ENCODE measurements around the gene NPEPL1.

Gene NPEPL1

GRCh38 chr20:58682656-58683531 is 9.7 kb upstream of the NPEPL1 start:
- Histone ChIP-seq H3K9me3 (ENCODE audit: low read length) (no peaks in the 10 kb centered on the region), H3K4me1 (ENCODE audit: insufficient read depth, low read length, severe bottlenecking) (no peaks in the 10 kb centered on the region), H3K4me2 (ENCODE audit: low read length) (no peak overlapping the region), H3K36me3 (ENCODE audit: insufficient read depth, low read length) (peaks cover 17% of the 10 kb centered on the region), H4K20me1 (ENCODE audit: insufficient read depth, low read length) (no peaks in the 10 kb centered on the region), H3K27ac (ENCODE audit: low read depth, low read length, poor library complexity, severe bottlenecking) (no peak overlapping the region), H3K79me2 (ENCODE audit: insufficient read depth, low read length) (no peaks in the 10 kb centered on the region), H3K4me3 (ENCODE audit: low read depth, low read length, poor library complexity, severe bottlenecking) (no peak overlapping the region), H3K9ac (ENCODE audit: low read length) (no peak overlapping the region), H2AFZ (ENCODE audit: low read length) (no peak overlapping the region), H3K27me3 (ENCODE audit: insufficient read depth, low read length) (no peaks in the 10 kb centered on the region), H3K9me2 (ENCODE audit: low read depth, low read length) (no peaks in the 10 kb centered on the region), H3F3A (ENCODE audit: insufficient read depth, low read length) (no peaks in the 10 kb centered on the region)
- TF ChIP-seq EZH2 (IDR thresholded peaks at IDR 0.05; ENCODE audit: borderline replicate concordance, low read length) (no peak), CTCF (IDR thresholded peaks at IDR 0.05; ENCODE audit: low read length) (no peak)

- H3K9me3 ChIP-seq (ENCODE audit: low read length) = no peaks in the 10 kb centered on the region
- no peak for TF ChIP-seq EZH2 (IDR thresholded peaks at IDR 0.05; ENCODE audit: borderline replicate concordance, low read length)
- no peak for TF ChIP-seq CTCF (IDR thresholded peaks at IDR 0.05; ENCODE audit: low read length)
- no peaks in the 10 kb centered on the region for H3K4me1 ChIP-seq (ENCODE audit: insufficient read depth, low read length, severe bottlenecking)
- no peak overlapping the region for H3K27ac ChIP-seq (ENCODE audit: low read depth, low read length, poor library complexity, severe bottlenecking)
- H2AFZ ChIP-seq (ENCODE audit: low read length) = no peak overlapping the region
- H3K4me2 ChIP-seq (ENCODE audit: low read length) = no peak overlapping the region
- H3K9me2 ChIP-seq (ENCODE audit: low read depth, low read length) = no peaks in the 10 kb centered on the region
- no peaks in the 10 kb centered on the region for H3K79me2 ChIP-seq (ENCODE audit: insufficient read depth, low read length)
- H3F3A ChIP-seq (ENCODE audit: insufficient read depth, low read length) = no peaks in the 10 kb centered on the region
- H3K27me3 ChIP-seq (ENCODE audit: insufficient read depth, low read length) = no peaks in the 10 kb centered on the region
- H3K4me3 ChIP-seq (ENCODE audit: low read depth, low read length, poor library complexity, severe bottlenecking) = no peak overlapping the region
- H4K20me1 ChIP-seq (ENCODE audit: insufficient read depth, low read length) = no peaks in the 10 kb centered on the region
- H3K9ac ChIP-seq (ENCODE audit: low read length) = no peak overlapping the region
- H3K36me3 ChIP-seq (ENCODE audit: insufficient read depth, low read length) = peaks cover 10% of the 10 kb centered on the region
Observed at GRCh38 chr20:58684291-58684690, 8.3 kb upstream of the NPEPL1 start.

DNA sequence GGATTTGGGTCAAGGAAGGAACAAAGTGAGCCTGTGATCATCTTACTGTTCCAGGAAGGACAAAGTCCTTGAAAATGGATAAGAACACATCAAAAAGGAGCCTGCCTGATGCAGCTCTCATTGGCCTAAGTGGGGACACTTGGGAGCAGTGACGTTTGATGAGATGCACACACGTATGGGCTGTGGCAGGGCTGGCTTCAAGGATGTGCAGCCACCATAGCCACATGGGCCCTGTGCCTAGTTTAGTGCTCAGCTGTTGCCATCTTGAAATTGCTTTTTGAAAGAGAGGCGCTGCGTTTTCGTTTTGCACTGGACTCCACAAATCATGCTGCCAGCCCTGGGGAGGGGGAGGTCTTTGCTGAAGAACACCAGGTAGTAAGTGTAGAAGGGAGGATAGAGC is 6.6 kb upstream of the NPEPL1 start:
- Histone ChIP-seq H3F3A (ENCODE audit: insufficient read depth, low read length) (peaks cover 6% of the 10 kb centered on the region; the same call in 1 of the 2 replicates), H3K36me3 (ENCODE audit: insufficient read depth, low read length) (no peaks in the 10 kb centered on the region), H3K27me3 (ENCODE audit: insufficient read depth, low read length) (no peaks in the 10 kb centered on the region), H3K79me2 (ENCODE audit: insufficient read depth, low read length) (no peaks in the 10 kb centered on the region), H3K9me2 (ENCODE audit: low read depth, low read length) (no peaks in the 10 kb centered on the region), H2AFZ (ENCODE audit: low read length) (no peak overlapping the region), H3K9ac (ENCODE audit: low read length) (no peak overlapping the region), H3K4me3 (ENCODE audit: low read depth, low read length, poor library complexity, severe bottlenecking) (no peak overlapping the region), H4K20me1 (ENCODE audit: insufficient read depth, low read length) (no peaks in the 10 kb centered on the region), H3K27ac (ENCODE audit: low read depth, low read length, poor library complexity, severe bottlenecking) (no peak overlapping the region), H3K9me3 (ENCODE audit: low read length) (no peaks in the 10 kb centered on the region), H3K4me1 (ENCODE audit: insufficient read depth, low read length, severe bottlenecking) (no peaks in the 10 kb centered on the region), H3K4me2 (ENCODE audit: low read length) (no peak overlapping the region)
- TF ChIP-seq CTCF (IDR thresholded peaks at IDR 0.05; ENCODE audit: low read length) (no peak), EZH2 (IDR thresholded peaks at IDR 0.05; ENCODE audit: borderline replicate concordance, low read length) (no peak)

All from OCI-LY1 (cell line).